NB4 (cell line): ENCODE data around the gene THAP10.
A peak's percentile ranks its signal among the peaks of the same experiment; 100 is the strongest.

Experiments used
- DNase-seq: peaks from one replicate; pipeline ENCODE4 v3.0.0; 2010; ENCODE audit warnings: low read depth
- H3K4me3 ChIP-seq: one replicate; pipeline ENCODE4 v1.5.1; 2011; ENCODE audit warnings: mild to moderate bottlenecking, low read depth, low read length, moderate library complexity
- MYC ChIP-seq: IDR thresholded peaks from 2 replicates; pipeline ENCODE4 v1.6.1; 2011; ENCODE audit warnings: low read depth, low read length
- POLR2A ChIP-seq: IDR thresholded peaks from 2 replicates; pipeline ENCODE4 v1.6.1; 2011; ENCODE audit warnings: mild to moderate bottlenecking; ENCODE audit not compliant: insufficient read length; ENCODE audit errors: extremely low read depth
- TF ChIP-seq, protein P1 (sequence below): IDR thresholded peaks from one replicate; pipeline ENCODE4 v1.5.1; 2012; ENCODE audit warnings: low read depth, low read length
- TF ChIP-seq, protein P2 (sequence below): IDR thresholded peaks from 2 replicates; pipeline ENCODE4 v1.6.1; 2011; ENCODE audit warnings: low read depth, low read length

The THAP10 gene

DNA sequence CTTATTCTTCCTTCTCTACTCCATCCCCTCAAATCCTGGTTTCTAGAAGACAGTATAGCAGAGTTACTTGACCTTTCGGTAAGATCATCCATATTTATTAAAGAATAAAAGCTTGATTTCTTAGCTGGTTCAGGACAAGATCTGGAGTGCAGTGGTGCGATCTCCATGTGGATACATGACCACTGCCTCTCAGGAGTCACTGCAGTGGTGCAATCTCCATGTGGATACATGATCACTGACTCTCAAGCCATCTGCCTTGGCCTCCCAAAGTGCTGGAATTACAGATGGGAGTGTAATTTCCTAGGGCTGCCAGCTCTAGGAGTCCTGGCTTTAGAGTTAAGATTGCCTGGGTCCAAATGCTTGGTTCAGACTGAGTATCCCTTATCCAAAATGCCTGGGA lies 54.8 kb downstream of the THAP10 start:
- TF ChIP-seq POLR2A (no peak), MYC (no peak)
- TF ChIP-seq, protein P1, sequence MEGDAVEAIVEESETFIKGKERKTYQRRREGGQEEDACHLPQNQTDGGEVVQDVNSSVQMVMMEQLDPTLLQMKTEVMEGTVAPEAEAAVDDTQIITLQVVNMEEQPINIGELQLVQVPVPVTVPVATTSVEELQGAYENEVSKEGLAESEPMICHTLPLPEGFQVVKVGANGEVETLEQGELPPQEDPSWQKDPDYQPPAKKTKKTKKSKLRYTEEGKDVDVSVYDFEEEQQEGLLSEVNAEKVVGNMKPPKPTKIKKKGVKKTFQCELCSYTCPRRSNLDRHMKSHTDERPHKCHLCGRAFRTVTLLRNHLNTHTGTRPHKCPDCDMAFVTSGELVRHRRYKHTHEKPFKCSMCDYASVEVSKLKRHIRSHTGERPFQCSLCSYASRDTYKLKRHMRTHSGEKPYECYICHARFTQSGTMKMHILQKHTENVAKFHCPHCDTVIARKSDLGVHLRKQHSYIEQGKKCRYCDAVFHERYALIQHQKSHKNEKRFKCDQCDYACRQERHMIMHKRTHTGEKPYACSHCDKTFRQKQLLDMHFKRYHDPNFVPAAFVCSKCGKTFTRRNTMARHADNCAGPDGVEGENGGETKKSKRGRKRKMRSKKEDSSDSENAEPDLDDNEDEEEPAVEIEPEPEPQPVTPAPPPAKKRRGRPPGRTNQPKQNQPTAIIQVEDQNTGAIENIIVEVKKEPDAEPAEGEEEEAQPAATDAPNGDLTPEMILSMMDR = no peak
- TF ChIP-seq, protein P2, sequence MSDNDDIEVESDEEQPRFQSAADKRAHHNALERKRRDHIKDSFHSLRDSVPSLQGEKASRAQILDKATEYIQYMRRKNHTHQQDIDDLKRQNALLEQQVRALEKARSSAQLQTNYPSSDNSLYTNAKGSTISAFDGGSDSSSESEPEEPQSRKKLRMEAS = no peak
- DNase-seq = no peak
- H3K4me3 ChIP-seq = no peak overlapping the region

DNA sequence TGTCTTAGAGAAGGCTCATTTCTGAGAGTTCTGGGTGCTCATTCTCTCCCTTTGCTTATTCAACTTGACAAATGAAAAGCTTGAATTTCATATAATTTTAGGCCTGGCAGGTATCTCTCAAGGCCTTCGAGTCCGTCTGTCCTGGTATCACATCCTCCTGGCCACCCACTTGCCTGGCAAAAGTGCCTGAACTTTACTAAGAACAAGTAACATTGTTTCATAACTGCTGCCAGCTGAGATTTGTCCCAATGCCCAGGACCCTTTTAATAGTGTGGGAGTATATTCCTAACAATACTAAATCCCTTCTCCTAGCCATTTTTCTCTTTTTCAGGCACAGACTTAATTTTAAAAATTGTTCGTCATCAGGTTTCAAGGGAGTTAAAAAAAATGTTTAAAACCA lies 56.4 kb downstream of the THAP10 start:
- H3K4me3 ChIP-seq = no peak overlapping the region
- TF ChIP-seq POLR2A (no peak), MYC (no peak)
- TF ChIP-seq, protein P2 = no peak
- DNase-seq = no peak

DNA sequence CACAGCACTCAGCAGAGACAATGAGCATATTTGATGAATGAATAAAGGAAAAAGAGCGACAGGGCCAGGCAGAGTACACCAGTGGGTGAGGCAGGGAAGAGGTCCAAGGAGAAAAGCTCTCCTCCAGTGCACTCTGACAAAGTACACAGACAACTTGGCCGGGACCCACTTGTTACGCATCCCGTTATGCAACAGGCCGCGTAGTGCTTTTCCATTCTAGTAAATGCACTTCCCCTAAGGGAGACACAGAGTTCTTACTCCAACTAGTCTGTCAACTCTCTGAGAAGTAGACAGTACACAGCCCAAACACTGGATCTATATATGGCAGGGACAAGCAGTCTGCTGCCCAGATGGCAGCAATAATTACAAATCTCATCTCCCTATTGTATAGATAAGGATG lies 56.8 kb downstream of the THAP10 start:
- no peak for DNase-seq
- no peak overlapping the region for H3K4me3 ChIP-seq
- TF ChIP-seq MYC = no peak
- TF ChIP-seq, protein P1 = no peak
- TF ChIP-seq, protein P2 = no peak
- TF ChIP-seq POLR2A = no peak

DNA sequence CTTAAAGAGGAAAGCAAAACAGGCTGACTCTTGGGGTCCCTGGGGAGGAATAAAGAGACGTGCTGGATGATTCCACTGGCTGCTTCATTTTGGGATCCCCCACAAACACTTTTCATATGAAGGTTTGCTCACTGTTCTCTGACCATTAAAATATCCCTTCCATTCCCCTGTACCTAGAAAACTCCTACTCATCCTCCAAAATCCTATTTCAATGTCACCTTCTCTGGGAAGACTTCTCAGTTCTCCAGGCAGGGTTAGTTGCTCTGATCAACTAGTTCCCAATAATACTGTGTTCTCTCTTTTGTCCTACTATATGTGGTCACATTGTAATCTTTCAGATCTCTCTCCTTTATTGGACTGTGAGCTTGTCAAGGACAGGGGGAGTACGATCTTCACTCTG lies 57.2 kb downstream of the THAP10 start:
- TF ChIP-seq POLR2A (no peak), MYC (no peak)
- TF ChIP-seq, protein P2 = no peak
- TF ChIP-seq, protein P1 = no peak
- no peak for DNase-seq
- H3K4me3 ChIP-seq = no peak overlapping the region

DNA sequence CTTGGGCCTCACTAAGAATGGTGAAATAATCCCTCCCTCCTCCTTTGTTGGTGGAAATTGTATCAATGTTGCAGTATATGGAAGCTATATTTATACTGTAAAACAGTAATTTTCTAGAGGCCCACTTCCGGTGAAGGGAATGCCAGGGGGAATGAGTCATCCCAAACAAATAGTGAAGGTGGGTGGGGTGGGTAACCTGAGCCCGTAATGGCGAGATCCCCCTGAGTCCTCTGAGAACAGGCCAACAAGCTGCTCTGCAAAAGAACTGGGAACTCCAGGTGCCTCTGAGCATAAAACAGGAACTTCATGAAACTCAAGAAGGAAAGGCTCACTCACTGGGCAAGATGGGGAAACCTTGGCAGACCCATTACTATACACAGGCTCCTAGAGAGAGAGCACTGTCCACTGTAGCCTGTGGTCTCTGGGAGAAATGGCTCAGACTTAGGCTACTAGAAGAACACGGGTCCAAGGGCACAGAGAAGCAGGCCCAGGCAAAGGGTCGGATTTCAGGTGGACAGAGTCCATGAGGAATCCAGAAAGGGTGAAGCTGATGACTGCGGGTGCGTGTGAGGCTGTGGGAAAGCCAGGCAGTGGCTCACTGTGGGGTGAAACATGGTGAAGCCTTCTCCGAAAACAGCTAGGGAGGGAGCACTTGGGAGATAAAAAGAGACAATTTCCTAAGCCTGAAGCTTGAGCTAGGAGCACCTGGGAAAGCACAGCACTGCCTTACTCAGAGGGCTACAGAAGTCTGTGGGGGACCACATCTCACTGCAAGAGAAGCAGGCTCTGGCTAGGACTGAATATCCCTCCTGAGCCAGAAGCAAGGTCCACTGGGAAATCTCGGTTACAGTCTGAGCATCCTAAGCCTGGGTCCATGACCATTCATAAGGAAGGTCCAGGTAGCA lies 58.1 kb downstream of the THAP10 start:
- H3K4me3 ChIP-seq = no peak overlapping the region
- TF ChIP-seq, protein P2 = no peak
- TF ChIP-seq, protein P1 = no peak
- TF ChIP-seq POLR2A = no peak
- TF ChIP-seq MYC = no peak
- peak; percentile 40 for DNase-seq

DNA sequence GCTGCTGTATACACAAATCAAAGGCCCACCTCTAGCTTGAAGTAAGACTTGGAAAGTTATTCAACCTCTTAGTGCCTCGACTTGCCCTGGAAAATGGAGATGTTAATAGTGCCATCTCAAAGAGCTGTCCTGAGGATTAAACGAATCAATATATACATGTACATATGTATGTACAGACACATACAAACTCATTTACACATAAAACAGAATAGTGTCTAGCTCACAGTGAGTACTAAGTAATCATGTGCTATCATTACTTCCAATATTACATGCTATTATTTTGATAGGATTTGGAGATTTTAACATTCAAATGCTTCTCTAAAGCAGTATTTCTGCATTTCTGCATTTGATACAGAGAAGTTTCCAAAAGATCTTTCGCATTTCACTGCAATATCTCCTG lies 58.8 kb downstream of the THAP10 start:
- TF ChIP-seq, protein P1 = no peak
- TF ChIP-seq POLR2A = no peak
- TF ChIP-seq, protein P2 = no peak
- no peak for TF ChIP-seq MYC
- DNase-seq = no peak

More for the DNA sequence above, 58.8 kb downstream of the THAP10 start:
- H3K4me3 ChIP-seq = no peak overlapping the region
